Psoas muscle (tissue), 8 donors: ENCODE data around the gene MSL2. TPM values are rescaled to one million over a fixed set of nuclear protein-coding genes. Genes with fewer than 3 reads are reported as not detected.

Experiments used
- ATAC-seq, 4 donors: fragments of 200-7000 bp; cut with Tn5 transposase; one replicate each; pipeline ENCODE4 v1.9.1; 2020; ENCODE audit warnings: moderate library complexity in 3 of 4, mild to moderate bottlenecking in 2 of 4
- DNase-seq, 2 donors: peaks; one replicate each; pipeline ENCODE4 v3.0.0-alpha.2; 2020
- H3K27ac ChIP-seq: fragments of 200-600 bp; one replicate; pipeline ENCODE4 v1.8.0; 2022
- H3K27me3 ChIP-seq, 3 donors: fragments of 200-600 bp in 1 of 3; one replicate each; pipeline versions ENCODE4 v1.6.1 to v1.8.0; 2013 to 2022; ENCODE audit warnings: low read length in 2 of 3, mild to moderate bottlenecking in 2 of 3, moderate library complexity in 1 of 3; ENCODE audit not compliant: insufficient read depth in 3 of 3
- H3K36me3 ChIP-seq, 2 donors: fragments of 200-600 bp in 1 of 2; one replicate each; pipeline versions ENCODE4 v1.6.1 to v1.8.0; 2013 to 2022; ENCODE audit warnings: low read depth in 1 of 2, mild to moderate bottlenecking in 1 of 2, moderate library complexity in 1 of 2; ENCODE audit not compliant: insufficient read depth in 1 of 2
- H3K4me1 ChIP-seq: fragments of 200-600 bp; one replicate; pipeline ENCODE4 v1.8.0; 2022
- H3K4me3 ChIP-seq: fragments of 200-600 bp; one replicate; pipeline ENCODE4 v1.8.0; 2022; ENCODE audit warnings: mild to moderate bottlenecking
- H3K9me3 ChIP-seq: fragments of 200-600 bp; one replicate; pipeline ENCODE4 v1.8.0; 2022
- CTCF ChIP-seq: fragments of 200-600 bp; IDR thresholded peaks from one replicate; pipeline ENCODE4 v1.8.0; 2022; ENCODE audit warnings: antibody characterized with exemption
- WGBS, 3 donors: extraction: QIAGEN DNeasy Blood & Tissue Kit; methylation state at CpG; one replicate each; pipeline versions ENCODE4 v1.1.6 to v1.1.7; 2013; 5-methylcytosine and 5-hydroxymethylcytosine counted together
- intact Hi-C, 2 donors: fragments of 100-400 bp; cut with DNase I; formaldehyde crosslinking; loops; one replicate each; pipeline versions ENCODE4 v1.11.0 to v1.14.2; 2022
- polyA plus RNA-seq, 3 donors: library from polyadenylated mRNA; stranded (reverse); fragments of 200-250 nt; gene quantifications; one replicate each; pipeline ENCODE4 v1.2.3, GENCODE V29; 2013
- total RNA-seq, 4 donors: library from RNA; stranded (reverse); fragmentation: NEBNext Ultra II Directional in 2 of 4; extraction: Animal tissue kit (Norgen Biotek cat#: 25700) in 2 of 4; gene quantifications; one replicate each; pipeline versions ENCODE4 v1.2.1 to v1.2.4, GENCODE V29; 2021 to 2023
- donor health status: healthy with polysubstance abuse.
- donor health status: DM: no; HTN: no; CAD: no; lungs with moderate emphysema.
- donor health status: Bipolar disorder and iron deficiency.
- donor health status: healthy.
- donor health status: DM: yes; HTN: yes; CAD: no.
- donor health status: DM: no; HTN: no; CAD: no.
- donor health status: DM: no; HTN: no; CAD: no.
- donor health status: DM: yes; HTN: yes; CAD: no.

MSL2 gene
- total and polyA plus RNA-seq, 7 donors: 6.7 to 28.6 (median 21.8) TPM

- DNase-seq (no peak), ATAC-seq (peak in 2 of 4 donors; percentile 13 to 15)
- intact Hi-C loops: loop anchor here in 1 of 2 donors (10.0 kb wide), 1 partner anchor 53 kb away; the partner anchor contains the start of gene MSL2
- H3K36me3 ChIP-seq: peaks cover 0 to 20% of the 10 kb centered on the region in 2 donors
- H3K27ac ChIP-seq: peak overlapping the region; percentile 36
- H3K9me3 ChIP-seq: no peaks in the 10 kb centered on the region
- no peak for TF ChIP-seq CTCF
- H3K4me3 ChIP-seq: no peak overlapping the region
- H3K27me3 ChIP-seq: no peaks in the 10 kb centered on the region
- 87 to 94% (median 88%) methylated on average over 4 of the region's 4 CpGs for WGBS, 3 donors
- H3K4me1 ChIP-seq: peaks cover 4% of the 10 kb centered on the region
These were observed 54.2 kb downstream of the MSL2 start for GRCh38 chr3:136141891-136142290.

- intact Hi-C loops: loop anchor here in 1 of 2 donors (10.0 kb wide), 1 partner anchor 53 kb away; the partner anchor contains the start of gene MSL2
- Histone ChIP-seq H3K27ac (peak overlapping the region; percentile 36), H3K9me3 (no peaks in the 10 kb centered on the region), H3K4me1 (peaks cover 4% of the 10 kb centered on the region), H3K36me3 (peaks cover 0 to 20% of the 10 kb centered on the region in 2 donors), H3K27me3 (no peaks in the 10 kb centered on the region), H3K4me3 (no peak overlapping the region)
- no peak for DNase-seq
- no peak for TF ChIP-seq CTCF
- ATAC-seq: no peak
These were observed 54.8 kb downstream of the MSL2 start for GRCh38 chr3:136141291-136141785.

GRCh38 chr3:136136454-136136853 lies 59.7 kb downstream of the MSL2 start:
- DNase-seq: no peak
- no peak for ATAC-seq
- intact Hi-C loops: no loop called here
- peaks cover 0 to 5% of the 10 kb centered on the region in 2 donors for H3K36me3 ChIP-seq
- no peak for TF ChIP-seq CTCF
- no peaks in the 10 kb centered on the region for H3K9me3 ChIP-seq
- no peak overlapping the region for H3K4me3 ChIP-seq
- no peak overlapping the region for H3K27ac ChIP-seq
- peaks cover under 1% of the 10 kb centered on the region for H3K4me1 ChIP-seq
- 56 to 66% (median 59%) methylated on average over 2 of the region's 2 CpGs for WGBS, 3 donors
- H3K27me3 ChIP-seq: no peaks in the 10 kb centered on the region

- peak in 1 of 4 donors; percentile 3 for ATAC-seq
- WGBS, 3 donors: 63 to 68% (median 67%) methylated on average over 7 of the region's 7 CpGs
- intact Hi-C loops: no loop called here
- H3K27ac ChIP-seq: no peak overlapping the region
- no peaks in the 10 kb centered on the region for H3K4me1 ChIP-seq
- H3K27me3 ChIP-seq: no peaks in the 10 kb centered on the region
- no peak overlapping the region for H3K4me3 ChIP-seq
- no peak for TF ChIP-seq CTCF
- H3K36me3 ChIP-seq: peaks cover 0 to 5% of the 10 kb centered on the region in 2 donors
- no peak for DNase-seq
- H3K9me3 ChIP-seq: no peaks in the 10 kb centered on the region
These were observed 60.9 kb downstream of the MSL2 start for GRCh38 chr3:136135039-136135802.
